GM19372 (cell line): ENCODE results near the gene KCNK3.

Experiments used
- ATAC-seq: cut with Tn5 transposase; IDR thresholded peaks from one replicate; pipeline ENCODE4 v1.9.1; 2021; ENCODE audit warnings: mild to moderate bottlenecking, low read depth, moderate library complexity; ENCODE audit not compliant: unreplicated experiment

KCNK3 gene

DNA sequence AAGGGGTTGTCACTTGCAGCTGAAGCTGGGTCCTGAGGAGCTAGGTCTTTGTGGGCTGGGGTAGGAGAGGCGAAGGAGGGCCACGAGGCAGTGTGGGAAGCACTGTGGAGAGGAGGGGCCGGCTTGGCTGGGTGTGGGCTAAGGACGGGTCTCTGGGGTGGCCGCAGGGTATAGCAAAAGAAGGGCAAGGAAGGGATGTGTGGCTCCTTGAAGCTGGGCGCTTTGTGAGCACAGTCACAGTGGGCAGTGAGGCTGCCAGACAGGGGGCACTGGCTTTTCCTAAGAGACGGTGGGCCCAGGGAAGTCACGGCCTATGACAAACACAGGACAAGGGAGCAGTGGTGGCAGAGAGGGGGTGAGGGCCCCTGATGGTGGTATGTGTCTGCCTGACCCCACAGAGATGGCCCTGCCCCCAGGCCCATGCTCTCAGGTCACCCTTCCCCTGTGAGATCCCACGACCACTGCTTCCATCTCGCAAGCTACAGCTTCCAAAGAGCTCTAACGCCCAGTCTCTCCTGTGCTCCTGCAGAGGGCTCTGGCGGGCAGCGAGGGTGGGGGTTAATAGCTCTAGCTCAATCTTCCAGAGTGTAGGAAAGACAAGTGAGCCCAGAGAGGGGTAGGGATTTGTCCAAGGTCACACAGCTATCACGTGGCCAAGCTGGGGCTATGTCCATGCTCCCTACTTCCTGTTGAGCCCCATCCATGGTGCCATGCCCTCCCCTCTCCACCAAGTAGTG is 32.4 kb downstream of the KCNK3 start:
- no peak for ATAC-seq

DNA sequence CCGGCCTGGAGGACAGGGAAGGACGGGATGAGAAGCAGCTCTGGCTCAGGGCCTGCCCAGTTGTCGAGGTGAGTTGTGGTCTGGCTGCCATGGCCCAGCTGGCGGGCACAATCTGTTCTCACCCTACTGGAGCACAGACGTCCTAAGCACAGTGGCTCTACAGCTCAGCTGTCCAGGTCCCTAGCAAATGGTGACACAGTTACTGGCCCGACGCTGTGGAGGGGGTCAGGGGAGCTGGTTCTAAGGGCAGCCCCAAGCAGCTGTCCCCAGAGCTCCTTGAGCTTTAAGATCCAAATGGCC is 32.9 kb downstream of the KCNK3 start:
- no peak for ATAC-seq

DNA sequence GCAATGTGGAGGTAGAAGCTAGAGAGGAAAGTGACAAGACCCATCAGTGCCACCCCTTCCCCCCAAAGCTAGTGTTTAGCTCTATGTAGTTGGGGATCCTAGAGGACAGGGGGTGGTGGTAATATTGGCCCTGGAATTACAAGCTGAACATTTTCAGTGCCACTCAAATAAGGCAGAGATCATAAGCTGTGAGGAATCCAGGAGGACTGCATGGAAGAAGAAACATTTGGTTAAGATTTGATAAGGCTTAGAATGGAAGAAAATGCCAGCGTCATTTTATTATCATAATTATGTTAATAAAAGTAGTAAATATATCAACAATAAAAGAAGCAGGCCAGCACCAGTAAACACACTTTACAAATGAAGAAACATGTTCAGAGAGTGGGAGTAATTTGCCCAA is 33.7 kb downstream of the KCNK3 start:
- ATAC-seq = no peak

DNA sequence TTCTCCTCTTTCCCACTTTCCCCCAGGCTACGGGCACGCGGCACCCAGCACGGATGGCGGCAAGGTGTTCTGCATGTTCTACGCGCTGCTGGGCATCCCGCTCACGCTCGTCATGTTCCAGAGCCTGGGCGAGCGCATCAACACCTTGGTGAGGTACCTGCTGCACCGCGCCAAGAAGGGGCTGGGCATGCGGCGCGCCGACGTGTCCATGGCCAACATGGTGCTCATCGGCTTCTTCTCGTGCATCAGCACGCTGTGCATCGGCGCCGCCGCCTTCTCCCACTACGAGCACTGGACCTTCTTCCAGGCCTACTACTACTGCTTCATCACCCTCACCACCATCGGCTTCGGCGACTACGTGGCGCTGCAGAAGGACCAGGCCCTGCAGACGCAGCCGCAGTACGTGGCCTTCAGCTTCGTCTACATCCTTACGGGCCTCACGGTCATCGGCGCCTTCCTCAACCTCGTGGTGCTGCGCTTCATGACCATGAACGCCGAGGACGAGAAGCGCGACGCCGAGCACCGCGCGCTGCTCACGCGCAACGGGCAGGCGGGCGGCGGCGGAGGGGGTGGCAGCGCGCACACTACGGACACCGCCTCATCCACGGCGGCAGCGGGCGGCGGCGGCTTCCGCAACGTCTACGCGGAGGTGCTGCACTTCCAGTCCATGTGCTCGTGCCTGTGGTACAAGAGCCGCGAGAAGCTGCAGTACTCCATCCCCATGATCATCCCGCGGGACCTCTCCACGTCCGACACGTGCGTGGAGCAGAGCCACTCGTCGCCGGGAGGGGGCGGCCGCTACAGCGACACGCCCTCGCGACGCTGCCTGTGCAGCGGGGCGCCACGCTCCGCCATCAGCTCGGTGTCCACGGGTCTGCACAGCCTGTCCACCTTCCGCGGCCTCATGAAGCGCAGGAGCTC is 35.4 kb downstream of the KCNK3 start:
- no peak for ATAC-seq

DNA sequence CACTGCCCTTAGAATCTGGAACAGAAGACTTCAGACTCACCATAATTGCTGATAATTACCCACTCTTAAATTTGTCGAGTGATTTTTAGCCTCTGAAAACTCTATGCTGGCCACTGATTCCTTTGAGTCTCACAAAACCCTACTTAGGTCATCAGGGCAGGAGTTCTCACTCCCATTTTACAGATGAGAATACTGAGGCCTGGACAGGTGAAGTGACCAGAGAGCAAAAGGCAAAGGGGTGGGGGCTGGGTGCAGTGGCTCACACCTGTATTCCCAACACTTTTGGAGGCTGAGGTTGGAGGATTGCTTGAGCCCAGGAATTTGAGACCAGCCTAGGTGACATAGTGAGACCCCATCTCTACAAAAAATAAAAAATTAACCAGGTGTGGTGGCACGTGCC is 36.8 kb downstream of the KCNK3 start:
- no peak for ATAC-seq

DNA sequence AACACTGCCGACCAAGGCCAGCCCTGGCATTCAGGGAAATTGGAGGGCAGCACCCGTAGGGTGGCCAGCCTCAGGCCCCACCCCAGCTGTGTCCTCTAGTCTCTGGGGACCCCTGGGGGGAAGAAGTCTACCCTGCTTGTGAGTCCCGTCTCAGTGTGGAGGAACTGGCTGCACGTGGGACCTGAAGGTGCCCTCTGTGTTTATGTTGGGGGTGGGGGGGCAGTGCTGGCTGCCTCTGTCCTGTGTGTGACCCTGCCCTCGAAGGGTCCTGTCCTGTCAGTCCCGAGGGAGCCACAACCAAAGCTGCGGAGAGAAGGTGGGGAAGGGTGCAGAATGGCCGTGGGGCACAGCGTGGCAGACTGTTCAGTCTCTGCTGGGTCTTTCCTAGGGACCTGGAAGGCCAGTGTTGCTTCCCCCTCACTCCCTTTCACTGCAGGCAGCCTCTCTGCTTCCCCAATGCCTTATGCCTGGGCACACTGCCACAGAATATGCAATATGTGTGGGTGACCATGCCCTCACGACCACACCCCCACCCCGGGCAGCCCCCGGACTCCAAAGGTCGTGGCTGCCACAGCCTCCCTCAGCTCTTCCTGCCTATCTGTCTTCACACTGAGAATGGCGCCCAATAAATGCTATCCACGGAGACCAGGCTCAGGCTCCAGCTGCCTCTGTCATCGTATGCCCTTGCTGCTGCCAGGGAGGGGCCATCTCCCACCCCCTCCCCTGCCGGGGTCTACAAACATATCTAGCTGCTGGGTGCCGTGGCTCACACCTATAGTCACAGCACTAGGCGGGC is 38.2 kb downstream of the KCNK3 start:
- no peak for ATAC-seq

DNA sequence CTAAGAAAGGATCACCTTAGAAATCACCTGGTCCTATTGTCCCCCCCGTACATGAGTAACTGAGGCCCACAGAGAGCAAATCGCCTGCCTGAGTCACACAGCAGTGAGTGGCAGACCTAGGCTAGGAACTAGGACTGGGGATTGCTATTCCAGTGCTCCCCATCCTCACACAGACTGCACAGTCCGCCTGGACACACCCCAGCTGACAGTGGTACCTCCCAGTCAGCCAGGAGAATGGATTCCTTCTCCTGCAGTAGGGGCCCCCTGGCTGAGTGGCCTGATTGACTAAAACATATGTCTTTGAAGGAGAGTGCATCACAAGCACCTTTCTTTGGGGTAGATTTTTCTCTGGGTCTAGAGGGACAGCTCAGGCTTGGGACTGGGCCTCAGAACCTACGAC is 39.2 kb downstream of the KCNK3 start:
- no peak for ATAC-seq

DNA sequence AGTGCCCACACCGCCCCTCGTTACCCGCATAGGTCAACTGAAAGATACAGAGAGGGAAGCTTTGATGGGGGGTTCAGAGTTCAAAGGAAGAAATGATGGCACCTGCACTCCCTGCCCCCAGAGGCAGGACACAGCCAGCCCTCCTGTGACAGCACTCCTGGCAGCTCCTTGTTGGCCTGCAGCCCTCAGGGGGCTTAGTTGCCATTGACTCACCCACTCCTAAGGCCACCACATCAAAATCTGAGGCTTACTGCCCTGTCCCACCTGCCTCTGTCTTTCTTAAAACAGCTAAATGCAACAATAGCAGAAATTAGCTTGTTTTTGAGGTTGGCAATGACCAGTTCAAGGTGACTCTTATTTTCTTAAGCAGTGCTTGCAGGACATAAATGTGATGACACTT is 39.9 kb downstream of the KCNK3 start:
- no peak for ATAC-seq

DNA sequence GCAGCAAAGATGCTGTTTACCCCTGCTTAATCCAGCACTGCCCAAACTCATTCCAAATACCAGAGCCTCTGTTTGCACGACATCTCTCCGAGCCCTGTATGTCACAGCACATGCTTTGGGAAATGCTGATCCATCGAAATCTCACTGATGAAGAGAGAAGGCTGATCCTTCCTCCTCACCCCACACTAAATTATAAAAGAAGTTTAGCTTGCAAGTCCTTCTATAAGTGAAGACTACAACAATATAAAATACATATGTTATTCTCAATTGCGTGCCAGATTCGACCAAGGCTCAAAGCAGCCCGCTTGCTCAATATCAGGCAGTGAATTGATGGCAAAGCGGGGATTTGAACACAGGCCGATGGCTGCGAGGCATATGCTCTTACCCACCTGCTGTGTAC is 40.9 kb downstream of the KCNK3 start:
- ATAC-seq = no peak

DNA sequence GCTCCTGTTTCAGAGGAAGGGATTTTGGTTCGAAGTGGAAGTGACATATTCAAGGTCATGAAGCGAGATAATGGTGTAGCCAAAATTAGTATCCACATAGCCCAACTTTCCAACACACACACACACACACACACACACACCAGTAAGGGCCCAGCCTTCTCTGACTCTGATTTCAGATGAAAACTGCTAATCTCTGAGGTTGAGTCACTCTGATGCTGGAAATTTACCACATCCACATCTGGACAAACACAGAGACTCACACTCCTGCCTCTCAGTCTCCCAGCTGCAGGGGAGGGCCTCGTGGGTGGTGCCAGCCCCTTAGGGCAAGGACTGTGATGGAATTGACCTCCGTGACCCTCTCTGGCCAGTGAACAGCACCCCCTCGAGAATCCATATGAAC is 42.6 kb downstream of the KCNK3 start:
- ATAC-seq = no peak

DNA sequence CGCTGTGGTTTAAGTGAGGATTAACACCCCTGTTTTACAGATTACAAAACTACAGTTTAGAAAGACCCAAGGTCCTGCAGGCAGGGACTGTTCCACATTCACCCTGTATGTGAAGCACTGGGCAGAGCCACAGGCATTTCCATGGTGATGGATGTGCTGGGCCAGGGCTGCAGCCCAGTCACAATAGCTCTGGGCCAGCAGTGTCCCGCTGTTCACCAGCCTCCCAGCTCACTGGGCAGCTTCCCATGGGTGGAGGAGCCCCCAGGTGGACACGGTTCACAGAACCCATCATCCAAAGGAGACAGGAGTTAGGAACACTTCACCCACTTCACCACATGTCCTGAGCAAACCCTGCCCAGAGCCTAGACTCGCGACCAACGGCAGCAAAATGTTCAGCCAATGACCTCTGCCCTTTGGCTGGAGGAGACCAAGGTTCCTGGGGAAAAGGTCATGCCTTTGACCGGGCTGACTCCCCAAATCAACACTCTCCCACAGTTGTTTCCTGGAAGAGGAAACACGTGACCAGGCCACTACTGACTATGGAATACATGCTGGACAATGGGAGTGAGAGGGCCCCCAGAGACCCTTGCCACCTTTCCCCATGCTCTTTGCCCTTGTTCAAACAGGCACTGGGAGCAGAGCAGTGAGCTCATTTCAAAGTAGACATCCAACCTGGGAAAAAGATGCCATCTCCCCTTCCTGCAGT is 43.5 kb downstream of the KCNK3 start:
- ATAC-seq = no peak

DNA sequence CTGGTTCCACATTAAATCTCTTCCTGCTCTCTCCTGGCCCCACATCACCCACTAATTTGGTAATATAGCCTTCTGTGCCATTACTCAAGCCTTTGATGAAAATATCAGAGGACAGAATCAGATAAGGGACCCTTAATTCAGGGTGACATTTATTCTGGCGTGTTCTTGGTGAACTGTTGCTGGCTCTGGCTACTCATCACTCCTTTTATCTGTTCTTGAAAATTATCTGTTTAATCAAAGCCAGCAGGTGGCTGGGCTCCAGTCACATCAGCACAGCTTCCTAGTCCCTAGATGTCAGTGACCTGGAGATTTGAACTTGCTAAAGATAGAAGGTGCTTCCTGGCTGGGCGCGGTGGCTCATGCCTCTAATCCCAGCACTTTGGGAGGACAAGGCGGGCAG is 44.7 kb downstream of the KCNK3 start:
- ATAC-seq = no peak

DNA sequence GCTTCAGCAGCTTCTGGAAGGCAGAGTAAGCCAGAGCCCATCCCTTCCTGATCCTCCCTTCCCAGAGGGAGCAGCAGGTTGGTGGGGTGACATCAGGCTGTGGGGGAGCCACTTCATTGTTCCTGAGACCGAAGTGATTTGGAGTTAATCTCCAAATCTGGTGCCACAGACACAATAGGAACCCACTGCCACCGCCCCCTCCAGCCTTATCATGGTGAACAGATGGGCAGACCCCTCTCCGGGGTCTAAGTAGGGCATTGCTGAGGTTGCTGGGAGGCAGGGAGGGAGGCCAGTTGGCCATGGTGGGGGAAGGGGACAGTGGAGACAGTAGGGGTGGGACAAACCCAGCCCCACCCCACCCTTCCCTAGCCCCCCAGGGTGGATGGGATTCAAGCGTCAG is 46.0 kb downstream of the KCNK3 start:
- ATAC-seq = no peak

DNA sequence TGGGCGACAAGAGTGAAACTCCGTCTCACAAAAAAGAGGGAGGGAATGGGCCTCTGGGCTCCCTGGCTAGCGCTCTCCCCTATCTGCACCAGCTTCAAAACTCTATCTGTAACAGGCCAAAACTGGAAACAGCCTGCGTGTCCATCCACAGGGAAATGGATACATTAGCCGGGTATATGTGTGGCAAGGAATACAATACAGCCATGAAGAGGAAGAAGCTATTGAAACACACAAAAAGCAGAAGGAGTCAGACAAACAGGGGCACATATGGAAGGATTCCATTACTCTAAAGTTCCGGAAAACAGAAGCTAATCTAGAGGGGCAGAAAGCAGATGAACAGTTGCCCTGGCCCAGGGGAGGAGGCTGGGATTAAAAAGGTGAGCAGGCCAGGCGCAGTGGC is 47.0 kb downstream of the KCNK3 start:
- ATAC-seq = no peak

DNA sequence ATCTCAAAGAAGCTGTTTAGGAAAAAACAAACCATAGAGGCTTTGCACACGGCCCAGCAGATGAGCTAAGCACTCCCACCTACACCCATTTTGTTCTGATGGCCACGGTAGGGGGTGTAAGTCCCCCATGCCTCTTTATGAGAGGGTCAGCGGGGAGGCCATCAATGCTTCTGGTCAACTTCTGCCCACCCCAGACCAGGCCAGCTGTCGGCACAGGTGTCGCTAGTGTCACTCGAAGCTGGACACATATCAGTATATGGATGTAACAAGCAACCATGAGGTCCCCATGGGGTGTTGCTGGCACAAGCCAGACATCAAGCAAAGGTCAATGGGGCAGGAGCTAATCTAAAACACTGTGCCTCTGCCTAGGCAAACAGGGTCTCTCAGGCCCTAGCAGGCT is 47.8 kb downstream of the KCNK3 start:
- ATAC-seq = no peak

DNA sequence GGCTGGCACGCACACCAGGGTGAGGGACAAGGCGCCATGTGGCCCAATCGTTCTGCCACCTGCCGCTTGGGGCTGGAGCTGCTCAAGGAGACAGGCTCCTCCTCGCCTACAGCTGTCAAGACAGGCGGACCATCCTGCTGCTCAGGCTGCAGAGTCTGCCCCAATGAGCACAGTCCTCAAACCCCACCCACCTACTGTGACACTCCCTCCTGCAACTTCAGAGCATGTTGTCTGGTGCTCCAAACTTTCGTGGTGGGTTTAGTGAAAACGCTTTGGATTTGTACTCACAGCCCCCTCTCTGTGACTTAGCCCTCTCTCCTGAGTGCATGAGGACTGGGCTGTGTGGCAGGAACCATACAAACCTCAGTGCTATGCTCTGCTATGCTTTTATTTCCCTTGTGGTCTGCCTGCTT is 48.4 kb downstream of the KCNK3 start:
- ATAC-seq = no peak

DNA sequence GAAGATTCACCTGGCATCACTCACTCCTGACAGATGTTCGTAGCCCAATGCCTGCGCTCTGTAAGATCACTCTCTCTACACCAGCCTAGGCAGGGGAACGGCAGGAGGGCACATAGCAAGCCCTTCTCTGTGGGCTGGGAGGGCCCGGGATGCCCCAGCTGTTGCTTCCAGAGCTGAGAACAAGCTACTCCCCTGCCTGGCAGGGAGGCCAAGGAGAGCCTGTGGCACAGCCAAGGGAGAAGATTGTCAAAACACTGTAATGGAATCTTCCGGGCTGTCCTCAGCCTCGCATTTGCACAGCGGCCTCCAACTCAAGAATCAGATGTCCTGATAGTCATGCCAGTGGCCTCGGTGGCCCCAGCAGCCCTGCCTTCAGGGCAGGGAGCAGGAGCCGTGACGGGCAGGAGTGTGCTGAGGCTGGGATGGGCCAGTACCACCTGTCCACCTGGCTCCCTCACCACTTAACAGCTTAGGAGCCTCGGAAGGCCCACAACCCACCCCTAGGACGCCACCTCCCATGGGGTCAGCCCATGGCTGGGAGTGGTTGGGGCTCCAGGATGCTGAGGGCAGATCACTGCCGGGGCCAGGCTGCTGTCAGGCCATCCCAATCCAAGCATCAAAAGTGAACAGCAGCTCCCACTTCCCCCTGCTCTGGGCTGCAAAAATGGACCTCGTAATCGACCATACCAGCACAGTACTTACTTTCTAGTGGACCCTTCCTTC is 49.7 kb downstream of the KCNK3 start:
- ATAC-seq = no peak

DNA sequence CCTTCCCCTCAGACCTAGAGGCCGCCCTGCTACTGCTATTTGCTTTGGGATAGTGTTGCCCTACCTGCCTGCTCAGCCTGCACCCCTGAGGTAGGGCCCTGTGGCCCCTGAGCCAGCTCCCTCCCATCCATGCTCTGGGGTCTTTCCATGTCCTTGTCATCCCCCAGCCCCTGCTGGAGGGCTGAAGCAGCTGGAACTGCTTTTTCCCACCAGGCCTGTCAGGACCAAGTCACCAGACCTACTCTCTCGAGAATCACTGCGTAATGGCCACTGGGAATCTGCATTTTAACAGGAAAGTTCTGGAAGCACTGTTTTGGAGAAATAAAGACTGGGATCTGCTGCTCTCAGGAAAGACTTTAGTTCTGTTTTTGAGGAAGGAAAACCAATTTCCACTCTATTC is 51.3 kb downstream of the KCNK3 start:
- ATAC-seq = no peak

DNA sequence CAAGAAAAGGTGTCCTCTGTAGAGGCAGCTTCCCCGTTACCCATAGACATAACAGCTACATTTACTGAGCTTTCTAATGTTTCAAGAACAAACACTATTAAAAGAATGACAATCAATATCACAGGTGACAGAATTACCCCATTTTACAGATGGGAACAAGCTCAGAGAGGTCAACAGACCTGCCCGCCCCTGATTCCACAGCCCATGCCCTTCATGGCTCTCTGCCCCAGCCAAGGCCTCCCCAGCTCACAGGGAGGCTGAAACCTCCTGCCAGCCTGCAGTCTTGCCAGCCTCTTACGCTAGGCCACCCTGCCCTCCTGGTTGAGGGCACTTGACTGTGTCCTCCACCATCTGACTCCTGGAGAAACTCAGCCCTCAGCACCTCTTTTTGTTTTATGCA is 52.4 kb downstream of the KCNK3 start:
- no peak for ATAC-seq
